ENCODE data around the gene TRIM52.
"Not testable (repeated sequence)": the region's sequence is repeated elsewhere in the genome, so short reads cannot be mapped to it uniquely, and the experiment has no call there.

Gene TRIM52

GRCh38 chr5:181215997-181216989 is 44.6 kb downstream of the TRIM52 start:
- peak; percentile 48 for DNase-seq (ENCODE audit: low spot score)

GRCh38 chr5:181214249-181214648 is 46.7 kb downstream of the TRIM52 start:
- DNase-seq (ENCODE audit: low spot score), result not testable (repeated sequence)

GRCh38 chr5:181212934-181213333 is 48.0 kb downstream of the TRIM52 start:
- no peak for DNase-seq (ENCODE audit: low spot score)

- DNase-seq (ENCODE audit: low spot score), result no peak
Observed at GRCh38 chr5:181212080-181212479, 48.9 kb downstream of the TRIM52 start.

- DNase-seq (ENCODE audit: low spot score), result no peak
Observed at GRCh38 chr5:181211208-181211607, 49.7 kb downstream of the TRIM52 start.

GRCh38 chr5:181210698-181211097 is 50.2 kb downstream of the TRIM52 start:
- not testable (repeated sequence) for DNase-seq (ENCODE audit: low spot score)

GRCh38 chr5:181210148-181210547 is 50.8 kb downstream of the TRIM52 start:
- not testable (repeated sequence) for DNase-seq (ENCODE audit: low spot score)

GRCh38 chr5:181209006-181209405 is 51.9 kb downstream of the TRIM52 start:
- not testable (repeated sequence) for DNase-seq (ENCODE audit: low spot score)

GRCh38 chr5:181207960-181208253 is 53.0 kb downstream of the TRIM52 start:
- no peak for DNase-seq (ENCODE audit: low spot score)

GRCh38 chr5:181207214-181207959 is 53.6 kb downstream of the TRIM52 start:
- DNase-seq (ENCODE audit: low spot score), result peak; percentile 94

- peak; percentile 58 for DNase-seq (ENCODE audit: low spot score)
Observed at GRCh38 chr5:181205761-181206649, 54.9 kb downstream of the TRIM52 start.
